22Rv1 (cell line): Measurements from ENCODE around the gene ADIRF.

Experiments
- H3K27ac ChIP-seq: fragments of 450-650 bp; 2 replicates; pipeline ENCODE4 v1.5.1; 2017
- CTCF ChIP-seq: fragments of 450-650 bp; IDR thresholded peaks from 2 replicates; pipeline ENCODE4 v1.5.1; 2017; ENCODE audit warnings: mild to moderate bottlenecking
- ZFX ChIP-seq: fragments of 450-650 bp; IDR thresholded peaks from 2 replicates; pipeline ENCODE4 v1.6.1; 2017; ENCODE audit warnings: antibody characterized with exemption, borderline replicate concordance

Gene ADIRF

GRCh38 chr10:86956195-86956847 is 12.0 kb upstream of the ADIRF start:
- H3K27ac ChIP-seq, result no peak overlapping the region
- TF ChIP-seq ZFX, result no peak
- no peak for TF ChIP-seq CTCF

GRCh38 chr10:86956848-86957448 is 11.3 kb upstream of the ADIRF start:
- H3K27ac ChIP-seq, result no peak overlapping the region
- TF ChIP-seq CTCF, result no peak
- no peak for TF ChIP-seq ZFX

GRCh38 chr10:86957471-86958115 is 10.7 kb upstream of the ADIRF start, which contains the start of gene MMRN2:
Gene MMRN2, minus strand, starts transcription at chr10:86957615. Its CDS starts 74 bp downstream, at chr10:86957541.
- TF ChIP-seq CTCF (no peak), ZFX (no peak)
- H3K27ac ChIP-seq, result no peak within 1 kb of the TSS

GRCh38 chr10:86958116-86958900 is 10.0 kb upstream of the ADIRF start, which contains the start of gene SNCG:
Gene SNCG, plus strand, starts transcription at chr10:86958599. Its CDS starts 99 bp downstream, at chr10:86958698.
- no peak within 1 kb of the TSS for H3K27ac ChIP-seq
- TF ChIP-seq ZFX (no peak), CTCF (no peak)

- no peak for TF ChIP-seq CTCF
- no peak for TF ChIP-seq ZFX
- no peak overlapping the region for H3K27ac ChIP-seq
Observed at GRCh38 chr10:86958901-86959736, 9.2 kb upstream of the ADIRF start.

GRCh38 chr10:86959737-86960002 is 8.6 kb upstream of the ADIRF start:
- no peak overlapping the region for H3K27ac ChIP-seq
- TF ChIP-seq ZFX (no peak), CTCF (no peak)
